CD4-positive, alpha-beta T cell treated with Interleukin-10 for 1 hour (primary cell): ENCODE data around the gene SUPT3H.
"Not testable (repeated sequence)": the region's sequence is repeated elsewhere in the genome, so short reads cannot be mapped to it uniquely, and the experiment has no call there.

Source experiments
- DNase-seq: peaks from one replicate; pipeline ENCODE4 v3.0.0-alpha.2; 2020

SUPT3H gene

DNA sequence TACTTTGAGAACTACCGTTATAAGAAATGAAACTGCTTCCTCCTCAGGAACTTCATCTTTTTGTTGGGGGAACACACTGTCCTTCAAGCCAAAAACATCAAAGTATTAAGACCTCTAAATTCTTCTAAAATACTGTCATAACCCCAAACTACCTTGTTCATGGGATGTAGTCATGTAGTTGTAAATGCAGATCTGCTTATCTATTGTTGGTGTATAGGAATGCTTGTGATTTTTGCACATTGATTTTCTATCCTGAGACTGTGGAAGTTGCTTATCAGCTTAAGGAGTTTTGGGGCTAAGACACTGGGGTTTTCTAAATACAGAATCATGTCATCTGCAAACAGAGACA lies 332.5 kb downstream of the SUPT3H start:
- no peak for DNase-seq

DNA sequence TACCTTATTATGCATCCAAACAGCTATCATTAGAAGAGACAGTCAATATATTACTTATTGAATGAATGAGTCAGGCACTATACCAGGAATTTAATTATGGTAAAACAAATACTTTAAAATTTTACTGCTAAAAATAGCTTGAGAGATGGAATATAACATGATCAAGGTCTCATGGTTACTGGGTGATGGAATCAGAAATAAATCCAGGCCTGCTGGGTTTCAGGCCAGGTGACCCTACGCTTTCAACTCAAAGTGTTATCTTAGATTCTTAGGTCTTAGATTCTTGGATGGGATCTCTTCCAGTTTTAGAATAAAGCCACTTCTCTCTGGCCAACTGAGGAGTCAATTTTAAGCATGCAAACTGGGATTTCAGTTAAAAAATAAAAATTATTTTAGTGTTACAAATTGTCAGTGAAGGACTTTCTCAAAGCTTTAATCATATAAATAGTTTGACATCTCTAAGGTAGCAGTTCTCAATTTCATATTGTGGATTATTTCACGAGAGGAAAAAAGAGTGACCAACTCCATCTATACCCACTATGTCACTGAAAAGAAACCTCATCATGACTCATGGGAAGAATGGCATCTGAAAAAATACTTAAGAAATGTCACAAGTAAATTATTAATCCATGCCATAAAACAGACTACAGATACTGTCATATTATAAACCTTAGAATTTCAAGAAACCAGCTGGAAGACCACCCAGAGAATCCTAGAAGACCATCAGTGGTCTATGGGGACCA lies 333.1 kb downstream of the SUPT3H start:
- DNase-seq: no peak

- no peak for DNase-seq
Measured at GRCh38 chr6:45044086-45044485, 333.6 kb downstream of the SUPT3H start.

DNA sequence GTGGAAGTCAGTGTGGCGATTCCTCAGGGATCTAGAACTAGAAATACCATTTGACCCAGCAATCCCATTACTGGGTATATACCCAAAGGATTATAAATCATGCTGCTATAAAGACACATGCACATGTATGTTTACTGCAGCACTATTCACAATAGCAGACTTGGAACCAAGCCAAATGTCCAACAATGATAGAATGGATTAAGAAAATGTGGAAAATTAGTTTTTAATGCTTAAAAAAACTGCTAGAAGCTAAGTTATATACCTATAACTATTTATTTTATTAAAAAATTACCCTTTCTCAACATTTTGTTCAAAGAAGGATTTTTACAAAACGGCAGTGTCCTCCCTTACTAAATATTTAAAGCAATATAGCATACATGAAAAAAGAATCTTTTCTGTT lies 335.1 kb downstream of the SUPT3H start:
- DNase-seq: not testable (repeated sequence)

DNA sequence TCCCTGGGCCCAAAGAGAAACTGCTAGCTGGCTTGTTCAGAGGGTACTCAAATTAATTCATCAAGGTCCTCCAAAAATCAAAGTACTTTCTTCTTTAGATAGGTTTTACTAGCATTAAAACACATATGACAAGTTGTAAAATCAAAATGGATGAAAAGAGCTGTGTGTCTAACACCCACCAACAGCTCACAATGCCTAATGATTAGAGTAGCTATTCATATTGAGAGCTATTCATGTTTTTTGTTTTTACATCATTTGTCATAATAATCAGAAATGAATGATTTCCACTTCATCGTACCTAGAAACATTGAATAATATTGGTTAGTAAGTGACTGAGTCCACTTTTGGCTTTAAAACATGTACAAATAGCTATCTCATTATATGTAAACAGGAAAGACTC lies 339.5 kb downstream of the SUPT3H start:
- no peak for DNase-seq

DNA sequence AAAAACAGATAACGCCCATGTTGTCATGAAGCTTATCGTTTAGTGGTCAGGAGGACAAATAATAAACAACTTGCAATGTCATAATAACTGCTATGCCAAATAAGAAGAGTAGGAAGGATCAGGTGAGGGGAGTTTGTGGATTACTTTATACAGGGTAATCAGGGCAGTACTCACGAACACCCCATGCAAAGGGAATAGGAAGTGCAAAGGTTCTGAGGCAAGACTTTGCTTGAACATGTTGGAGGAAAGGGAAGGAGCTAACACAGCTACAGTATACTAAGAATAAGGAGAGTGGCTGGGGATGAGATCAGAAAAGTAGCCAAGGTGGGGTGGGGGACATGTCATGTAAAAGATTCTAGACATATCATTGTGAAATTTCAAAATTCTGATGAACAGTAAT lies 341.6 kb downstream of the SUPT3H start:
- DNase-seq: no peak

DNA sequence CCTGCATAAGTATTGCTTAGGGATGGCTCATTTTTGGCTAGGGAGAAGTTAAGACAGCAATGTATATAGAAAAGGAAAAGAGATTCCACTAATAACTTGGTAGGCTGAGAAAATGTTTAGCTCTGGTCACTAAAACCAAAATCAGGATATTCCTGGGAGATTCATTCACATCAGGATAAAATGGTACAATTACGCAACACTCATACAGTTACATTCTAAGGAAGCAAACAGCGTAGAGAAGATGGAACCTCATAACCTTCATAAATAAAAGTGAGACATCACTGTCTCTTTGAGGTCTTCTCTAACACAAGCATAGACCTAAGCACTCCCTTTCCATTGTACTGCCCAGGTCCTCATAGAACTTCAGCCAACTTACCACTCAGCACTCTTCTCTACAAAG lies 345.3 kb downstream of the SUPT3H start:
- no peak for DNase-seq

GRCh38 chr6:45031601-45032000 lies 346.1 kb downstream of the SUPT3H start:
- DNase-seq: no peak

DNA sequence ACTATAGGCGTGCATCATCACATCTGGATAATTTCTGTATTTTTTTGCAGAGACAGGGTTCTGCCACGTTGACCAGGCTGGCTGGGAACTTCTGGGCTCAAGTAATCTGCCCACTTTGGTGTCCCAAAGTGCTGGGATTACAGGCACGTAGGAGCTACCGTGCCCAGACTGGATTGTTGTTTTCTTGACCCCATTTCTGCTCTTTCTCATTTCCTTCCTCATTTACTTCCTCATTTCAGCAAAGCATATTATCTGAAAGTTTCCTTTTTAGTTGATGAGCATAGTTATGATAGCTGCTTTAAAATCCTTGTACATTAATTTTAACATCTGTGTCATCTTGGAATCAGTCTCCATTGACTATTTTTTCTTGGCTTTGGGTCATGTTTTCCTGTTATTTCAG lies 350.6 kb downstream of the SUPT3H start:
- DNase-seq: no peak

- DNase-seq: no peak
Measured at GRCh38 chr6:45026003-45026516, 351.7 kb downstream of the SUPT3H start.

DNA sequence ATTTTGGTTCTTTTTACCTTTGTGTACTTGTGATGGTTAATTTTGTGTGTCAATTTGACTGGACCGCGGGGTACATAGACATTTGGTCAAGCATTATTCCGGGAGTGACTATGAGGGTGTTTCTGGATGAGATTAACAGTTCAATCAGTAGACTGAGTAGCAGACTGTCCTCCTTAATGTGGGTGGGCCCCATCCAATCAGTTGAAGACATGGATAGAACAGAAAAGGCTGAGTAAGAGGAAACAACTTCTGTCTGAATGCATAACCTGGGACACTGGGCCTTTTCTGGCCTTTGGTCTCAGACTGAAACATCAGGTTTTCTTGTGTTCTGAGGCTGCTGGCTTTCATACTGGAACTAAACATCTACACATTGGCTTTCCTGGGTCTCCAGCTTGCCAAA lies 353.1 kb downstream of the SUPT3H start:
- DNase-seq: no peak

DNA sequence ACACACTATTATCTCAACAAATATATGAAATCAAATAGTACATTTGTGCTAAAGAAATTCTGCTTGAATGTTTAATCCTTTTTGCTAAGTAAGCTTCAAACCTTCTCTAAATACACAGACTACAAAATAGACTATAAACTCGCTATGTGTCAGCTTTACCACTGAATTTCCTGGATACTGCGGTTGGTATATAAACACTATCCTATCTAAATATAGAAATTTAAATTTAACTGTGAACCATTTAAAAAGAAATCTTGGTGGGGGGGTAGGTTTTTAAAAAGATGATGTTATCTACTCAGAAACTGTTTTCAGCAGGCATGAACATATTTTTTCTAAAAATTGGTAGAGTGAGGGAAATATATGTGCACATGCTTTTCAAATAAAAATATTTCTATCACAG lies 356.1 kb downstream of the SUPT3H start:
- DNase-seq: peak; percentile 54

- no peak for DNase-seq
Measured at GRCh38 chr6:45012687-45013086, 365.0 kb downstream of the SUPT3H start.

DNA sequence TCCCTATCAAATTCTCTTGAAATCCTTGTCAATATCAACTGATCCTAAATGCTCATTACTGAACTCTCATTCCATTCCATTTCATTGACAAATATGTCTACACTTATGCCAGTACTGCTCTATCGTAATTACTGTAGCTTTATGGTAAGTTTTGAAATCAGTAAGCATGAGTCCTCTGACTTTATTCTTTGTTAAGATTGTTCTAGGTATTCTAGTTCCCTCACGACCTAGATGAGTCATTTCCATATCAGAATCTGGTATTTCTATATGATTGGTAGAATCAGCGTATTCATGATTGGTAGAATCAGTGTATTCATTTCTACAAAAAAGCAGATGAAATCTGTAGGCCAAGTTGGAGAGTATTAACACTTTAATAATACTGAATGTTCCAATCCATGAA lies 368.2 kb downstream of the SUPT3H start:
- DNase-seq: no peak

DNA sequence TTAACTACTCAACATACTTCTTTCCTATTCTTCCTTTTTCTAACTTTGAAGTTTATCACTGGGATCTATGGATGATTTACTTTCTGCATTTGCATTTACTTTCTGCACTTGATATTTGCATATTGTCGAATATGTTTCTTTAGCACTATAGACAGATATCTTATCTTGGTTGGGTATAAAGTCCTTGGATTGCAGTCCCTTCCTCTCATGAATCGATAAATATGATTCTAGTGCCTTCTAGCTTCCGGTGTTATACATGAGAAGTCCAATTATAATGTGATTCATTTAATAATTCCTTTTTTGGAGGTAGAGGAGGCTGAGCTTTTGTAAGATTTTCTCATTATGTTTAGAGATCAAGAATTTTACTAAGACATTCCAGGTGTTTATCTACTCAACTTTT lies 370.8 kb downstream of the SUPT3H start:
- DNase-seq: no peak

GRCh38 chr6:45003961-45004360 lies 373.8 kb downstream of the SUPT3H start:
- DNase-seq: no peak

GRCh38 chr6:45003387-45003786 lies 374.3 kb downstream of the SUPT3H start:
- no peak for DNase-seq

DNA sequence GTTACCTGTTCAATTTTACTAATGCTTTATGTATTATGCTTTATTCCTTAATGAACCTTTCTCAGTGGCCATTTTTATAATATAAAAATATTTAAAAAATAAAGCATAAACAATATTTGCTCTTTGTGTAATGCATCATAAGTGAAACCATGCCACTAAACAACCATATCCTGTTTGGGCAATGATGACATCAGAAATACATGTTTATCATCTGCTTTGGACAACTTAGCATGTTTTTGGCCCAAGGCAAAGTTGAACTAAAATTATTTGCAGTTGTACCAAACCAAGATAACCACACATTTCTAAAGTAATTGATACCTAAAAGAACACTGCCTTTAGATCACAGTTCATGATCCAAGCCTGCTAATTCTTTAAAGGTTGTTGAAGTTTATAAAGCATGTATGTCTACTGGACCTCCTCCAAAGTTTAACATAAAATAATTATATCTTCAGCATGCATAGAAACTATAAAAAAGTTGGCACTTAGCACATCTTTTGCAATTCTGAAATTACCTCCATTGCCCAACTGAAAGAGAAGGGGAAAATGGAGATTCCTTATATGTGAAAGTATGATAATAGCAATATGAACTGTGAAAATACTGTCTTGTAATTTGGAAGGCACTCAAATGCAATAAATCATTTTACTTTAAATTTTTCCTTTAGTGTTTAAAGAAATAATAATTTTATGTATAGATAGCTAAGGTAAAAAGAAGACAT lies 375.2 kb downstream of the SUPT3H start:
- peak; percentile 13 for DNase-seq

GRCh38 chr6:45001663-45002062 lies 376.1 kb downstream of the SUPT3H start:
- DNase-seq: peak; percentile 34

GRCh38 chr6:45000833-45001232 lies 376.9 kb downstream of the SUPT3H start:
- DNase-seq: no peak

DNA sequence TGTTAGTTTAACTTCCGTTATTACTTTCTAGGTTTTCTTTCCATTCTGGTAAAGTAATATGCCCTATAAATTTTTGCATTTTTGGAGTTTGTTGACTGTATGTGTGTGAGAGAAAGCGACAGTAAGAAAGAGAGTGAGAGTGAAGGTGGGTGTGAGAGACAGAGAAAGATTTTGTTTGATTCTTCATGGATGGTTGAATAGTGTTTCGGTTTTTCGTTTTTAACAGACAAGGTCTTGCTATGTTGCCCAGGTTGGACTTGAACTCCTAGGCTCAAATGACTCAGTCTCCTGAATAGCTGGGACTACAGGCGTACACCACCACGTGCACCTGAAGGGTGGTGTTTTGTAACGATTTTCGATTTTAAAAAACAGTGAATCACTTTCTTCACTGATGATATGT lies 378.7 kb downstream of the SUPT3H start:
- no peak for DNase-seq

DNA sequence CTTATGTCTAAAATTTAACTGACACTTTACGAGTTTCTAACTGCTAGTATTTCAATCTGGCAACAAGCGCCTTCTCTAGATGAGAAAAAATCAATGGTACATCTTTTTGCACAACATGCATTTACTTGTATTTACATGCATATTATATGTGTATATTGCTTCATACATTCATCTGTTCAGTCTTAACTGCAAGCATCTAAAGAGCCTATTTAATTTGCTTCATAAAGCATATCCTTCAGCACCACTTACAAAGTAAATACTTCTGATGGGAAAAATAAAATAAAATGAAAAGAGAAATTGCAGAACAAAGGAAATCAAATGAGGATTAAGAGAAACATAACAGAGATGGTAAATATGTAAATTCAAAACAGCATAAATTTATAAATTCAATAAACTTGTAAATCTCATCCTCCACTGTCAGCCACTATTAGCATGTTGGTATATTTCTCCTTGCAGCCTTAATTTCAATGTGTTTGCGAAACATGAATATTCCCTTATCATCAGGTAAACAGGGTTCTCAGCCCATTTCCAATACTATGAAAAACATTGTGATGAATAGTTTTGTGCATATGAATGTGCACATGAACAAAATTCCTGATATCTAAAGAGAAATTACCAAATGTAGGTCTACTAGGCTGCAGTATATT lies 382.1 kb downstream of the SUPT3H start:
- DNase-seq: no peak

DNA sequence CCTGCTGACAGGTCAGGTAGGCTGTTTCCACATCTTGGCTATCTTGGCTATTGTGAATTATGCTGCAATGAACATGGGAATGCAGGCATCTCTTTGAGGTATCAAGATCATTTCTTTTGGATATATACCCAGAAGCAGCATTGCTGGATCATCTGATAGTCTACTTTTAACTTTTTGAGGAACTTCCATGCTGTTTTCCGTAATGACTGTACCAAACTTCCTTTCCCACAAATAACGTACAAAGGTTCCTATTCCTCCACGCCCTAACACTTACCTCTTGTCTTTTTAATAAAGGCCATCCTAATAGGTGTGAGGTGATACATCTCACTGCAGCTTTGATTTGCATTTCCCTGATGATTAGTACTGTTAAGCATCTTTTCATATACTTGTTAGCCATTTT lies 388.3 kb downstream of the SUPT3H start:
- DNase-seq: no peak

DNA sequence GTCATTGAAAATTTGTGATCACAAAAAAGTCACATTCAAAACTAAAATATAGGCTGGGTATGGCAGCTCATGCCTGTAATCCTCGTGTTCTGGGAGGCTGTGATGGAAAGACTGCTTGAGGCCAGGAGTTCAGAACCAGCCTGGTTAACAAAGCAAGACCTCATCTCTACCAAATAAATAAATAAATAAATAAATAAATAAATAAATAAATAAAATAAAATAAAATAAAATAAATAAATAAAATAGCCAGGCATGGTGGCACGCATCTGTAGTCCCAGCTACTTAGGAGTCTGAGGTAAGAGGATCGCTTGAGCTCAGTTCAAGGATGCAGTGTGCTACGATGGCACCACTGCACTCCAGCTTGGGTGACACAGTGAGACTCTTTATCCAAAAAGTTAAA lies 392.7 kb downstream of the SUPT3H start:
- no peak for DNase-seq
